ENCODE data around the gene SERPINF2.
"Not testable (repeated sequence)": the region's sequence is repeated elsewhere in the genome, so short reads cannot be mapped to it uniquely, and the experiment has no call there.

The SERPINF2 gene

GRCh38 chr17:1742371-1743087, at the start of gene SERPINF2:
TSS of gene SERPINF2 (plus strand) at chr17:1742871. CDS start at chr17:1744996, 2,125 bp downstream.
- no peak for DNase-seq (ENCODE audit: low read depth)
- no peak for TF ChIP-seq CTCF (IDR thresholded peaks at IDR 0.05; ENCODE audit: low read length, missing control alignments)

GRCh38 chr17:1693339-1693738, 49.3 kb upstream of the SERPINF2 start:
- no peak overlapping the region for H3K4me3 ChIP-seq (replicated peaks; ENCODE audit: low read depth, low read length)
- no peak for DNase-seq (ENCODE audit: low read depth)
- TF ChIP-seq CTCF (IDR thresholded peaks at IDR 0.05; ENCODE audit: low read length, missing control alignments) = no peak

More at GRCh38 chr17:1742371-1743087, at the start of gene SERPINF2:
- H3K4me3 ChIP-seq (replicated peaks; ENCODE audit: low read depth, low read length) = no peak within 1 kb of the TSS

GRCh38 chr17:1695365-1695764, 47.3 kb upstream of the SERPINF2 start:
- TF ChIP-seq CTCF (IDR thresholded peaks at IDR 0.05; ENCODE audit: low read length, missing control alignments) = no peak
- DNase-seq (ENCODE audit: low read depth) = no peak
- H3K4me3 ChIP-seq (replicated peaks; ENCODE audit: low read depth, low read length) = no peak overlapping the region

- no peak for TF ChIP-seq CTCF (IDR thresholded peaks at IDR 0.05; ENCODE audit: low read length, missing control alignments)
- no peak overlapping the region for H3K4me3 ChIP-seq (replicated peaks; ENCODE audit: low read depth, low read length)
- DNase-seq (ENCODE audit: low read depth) = no peak
These were observed 45.0 kb upstream of the SERPINF2 start for GRCh38 chr17:1697681-1698080.

GRCh38 chr17:1699891-1700290, 42.8 kb upstream of the SERPINF2 start:
- DNase-seq (ENCODE audit: low read depth); H3K4me3 ChIP-seq (replicated peaks; ENCODE audit: low read depth, low read length): not testable (repeated sequence)

- TF ChIP-seq CTCF (IDR thresholded peaks at IDR 0.05; ENCODE audit: low read length, missing control alignments) = no peak
- no peak overlapping the region for H3K4me3 ChIP-seq (replicated peaks; ENCODE audit: low read depth, low read length)
- no peak for DNase-seq (ENCODE audit: low read depth)
These were observed 39.6 kb upstream of the SERPINF2 start for GRCh38 chr17:1703063-1703462.

GRCh38 chr17:1705004-1705403, 37.7 kb upstream of the SERPINF2 start:
- no peak for DNase-seq (ENCODE audit: low read depth)
- H3K4me3 ChIP-seq (replicated peaks; ENCODE audit: low read depth, low read length) = no peak overlapping the region
- TF ChIP-seq CTCF (IDR thresholded peaks at IDR 0.05; ENCODE audit: low read length, missing control alignments) = no peak
